Esophagus muscularis mucosa (tissue), 3 donors: ENCODE data around the gene MST1R.

Source experiments
- CTCF ChIP-seq, 3 experiments: fragments of 200-600 bp in 2 of 3; fragments of 450-650 bp in 1 of 3; sonication (generic) in 2 of 3; IDR thresholded peaks; one replicate each; pipeline ENCODE4 v1.5.1; 2017 to 2019; ENCODE audit warnings: antibody characterized with exemption in 3 of 3, mild to moderate bottlenecking in 2 of 3, moderate library complexity in 1 of 3
- POLR2A ChIP-seq: fragments of 450-650 bp; IDR thresholded peaks from one replicate; pipeline ENCODE4 v1.6.1; 2017; ENCODE audit warnings: antibody characterized with exemption, moderate library complexity, mild to moderate bottlenecking, low read depth
- POLR2AphosphoS5 ChIP-seq, 2 donors: sonication (generic); formaldehyde crosslinking; IDR thresholded peaks; one replicate each; pipeline ENCODE4 v1.6.1; 2017; ENCODE audit warnings: antibody characterized with exemption in 2 of 2

GRCh38 chr3:49883998-49884397 lies 19.7 kb downstream of the MST1R start:
- TF ChIP-seq CTCF (IDR thresholded peaks at IDR 0.05) (no peak), POLR2AphosphoS5 (IDR thresholded peaks at IDR 0.05) (no peak), POLR2A (no peak)
